PFSK-1 (cell line): ENCODE results near the gene MYOF.

ENCODE experiments used
- POLR2AphosphoS5 ChIP-seq: IDR thresholded peaks from 2 replicates; pipeline ENCODE4 v1.6.1; 2012; ENCODE audit warnings: low read depth, mild to moderate bottlenecking, control low read depth, low read length, moderate library complexity
- SIN3A ChIP-seq: IDR thresholded peaks from 2 replicates; pipeline ENCODE4 v1.6.1; 2012; ENCODE audit warnings: mild to moderate bottlenecking, low read length, moderate library complexity, borderline replicate concordance; ENCODE audit not compliant: insufficient read depth

DNA sequence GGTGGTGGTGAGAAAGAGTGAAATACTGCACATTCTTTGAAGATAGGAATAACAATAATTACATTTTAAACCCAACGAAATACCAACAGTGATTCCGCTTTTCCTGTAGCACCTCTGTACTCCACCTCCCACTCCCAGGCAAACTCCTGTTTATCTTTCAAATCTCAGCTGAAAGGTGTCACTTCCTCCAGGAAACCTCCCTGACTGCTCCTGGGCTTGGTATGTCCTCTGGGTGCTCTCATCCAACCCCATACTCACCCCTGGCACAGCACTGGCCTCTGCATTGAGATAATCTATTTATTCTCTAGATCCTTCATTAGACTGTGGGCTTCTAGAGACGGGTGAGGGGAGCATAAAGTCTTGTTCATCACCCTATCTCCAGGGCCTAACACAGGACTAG is 148.0 kb downstream of the MYOF start:
- no peak for TF ChIP-seq SIN3A
- TF ChIP-seq POLR2AphosphoS5: no peak
